Muscle of arm (tissue), 12 donors: ENCODE measurements around the gene ISL1. TPM values are rescaled to one million over a fixed set of nuclear protein-coding genes. Genes with fewer than 3 reads are reported as not detected.

Experiments
- DNase-seq: peaks from one replicate; pipeline ENCODE4 v3.0.0-alpha.2; 2013
- polyA plus RNA-seq, 12 donors: library from polyadenylated mRNA; unstranded; fragments of 120-200 nt; gene quantifications; one replicate each; pipeline ENCODE4 v1.2.1, GENCODE V29; 2013; ENCODE audit not compliant: insufficient read length in 12 of 12

The ISL1 gene
- polyA plus RNA-seq, 12 donors = 0.08 to 0.26 (median 0.17) TPM; not detected in 5

DNA sequence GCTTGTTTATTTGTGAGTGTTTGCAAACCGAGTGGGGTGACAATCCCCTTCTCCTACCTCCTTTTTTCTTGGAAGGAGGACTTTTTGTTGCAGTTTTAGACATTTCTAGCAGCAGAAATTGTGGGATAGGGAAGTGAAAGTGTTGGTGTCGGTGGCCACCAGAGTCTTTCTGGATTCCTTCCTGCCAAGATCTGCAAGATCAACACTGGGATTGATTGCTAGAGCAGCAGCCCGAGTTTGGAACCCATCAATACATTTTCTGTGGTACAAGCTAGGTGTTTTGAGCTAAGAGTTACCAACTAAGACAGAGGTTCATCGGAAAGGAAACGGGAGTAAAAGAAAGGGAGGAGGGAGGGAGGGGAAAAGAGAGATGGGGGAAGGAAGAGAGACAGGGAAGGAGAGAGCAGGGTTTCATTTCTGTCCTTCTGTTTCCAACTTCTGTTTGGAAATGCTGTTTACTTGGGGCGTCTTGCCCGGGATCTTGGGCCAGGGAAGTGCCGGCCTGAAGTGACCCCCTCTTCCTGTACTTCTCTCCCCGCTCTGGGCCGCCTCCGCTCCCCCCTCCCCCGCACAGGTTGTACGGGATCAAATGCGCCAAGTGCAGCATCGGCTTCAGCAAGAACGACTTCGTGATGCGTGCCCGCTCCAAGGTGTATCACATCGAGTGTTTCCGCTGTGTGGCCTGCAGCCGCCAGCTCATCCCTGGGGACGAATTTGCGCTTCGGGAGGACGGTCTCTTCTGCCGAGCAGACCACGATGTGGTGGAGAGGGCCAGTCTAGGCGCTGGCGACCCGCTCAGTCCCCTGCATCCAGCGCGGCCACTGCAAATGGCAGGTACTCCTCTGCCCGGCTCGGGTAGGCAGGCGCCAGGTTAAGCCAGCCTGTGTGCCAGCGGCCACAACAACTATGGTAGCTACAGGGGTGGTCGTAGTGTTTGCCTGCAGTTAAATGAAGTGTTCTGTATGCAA is 4.0 kb downstream of the ISL1 start:
- DNase-seq = no peak

DNA sequence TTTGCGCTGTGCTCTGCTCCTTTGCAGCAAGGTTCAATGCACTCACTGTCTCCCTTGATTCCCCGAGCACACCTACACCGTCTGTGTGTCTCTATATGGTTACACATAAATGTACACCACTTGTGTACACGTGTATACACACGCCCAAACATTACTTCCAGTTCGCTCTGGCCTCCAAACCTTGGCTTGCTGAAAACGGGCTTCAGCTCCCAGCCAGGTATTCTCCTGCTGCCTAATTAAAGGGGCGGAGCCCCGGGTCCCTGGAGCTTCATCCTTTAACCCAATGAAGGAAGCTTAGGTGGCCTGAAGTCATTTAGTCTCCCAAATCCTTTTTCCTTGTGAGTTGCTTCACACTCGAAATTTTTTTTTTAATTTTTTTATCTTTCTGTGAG is 4.6 kb downstream of the ISL1 start:
- no peak for DNase-seq

DNA sequence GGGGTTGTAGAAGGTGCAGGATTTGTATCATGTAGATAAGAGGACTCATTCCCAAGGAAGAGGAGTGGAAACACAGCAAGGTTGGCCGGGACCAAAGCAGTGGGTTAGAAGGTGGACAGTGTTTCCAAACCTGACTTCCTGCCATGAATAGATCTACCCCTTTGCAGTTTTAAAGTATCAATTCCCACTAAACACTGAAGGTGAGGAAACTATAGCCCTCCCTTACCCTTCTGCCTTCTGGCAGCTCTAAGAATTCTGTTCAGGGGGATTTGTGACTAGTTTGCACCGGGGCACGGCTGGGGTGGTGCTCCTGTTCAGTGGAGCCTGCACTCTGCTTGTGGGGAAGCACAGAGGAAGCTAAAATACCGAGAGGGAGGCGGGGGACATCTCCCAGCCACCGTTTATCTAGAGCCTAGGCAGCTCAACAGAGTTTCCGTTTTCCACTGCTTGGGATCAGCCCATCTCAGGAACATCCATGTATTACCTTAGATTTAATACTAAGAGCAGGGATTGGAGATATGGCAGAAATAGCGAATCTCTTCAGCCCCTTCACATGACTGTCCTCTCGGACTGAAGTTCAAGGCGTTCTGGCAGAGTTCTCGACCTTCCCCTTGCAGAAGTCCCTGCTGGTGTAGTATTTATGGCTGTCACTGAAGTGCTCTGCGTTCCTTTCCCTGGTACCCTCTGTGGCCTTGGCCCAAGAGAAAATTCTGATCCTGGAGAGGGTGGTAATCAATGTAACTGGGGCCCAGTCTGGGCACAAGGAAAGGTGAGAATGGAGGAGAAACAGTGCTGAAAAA is 5.4 kb downstream of the ISL1 start:
- no peak for DNase-seq

- no peak for DNase-seq
Measured at GRCh38 chr5:51389288-51389576, 6.0 kb downstream of the ISL1 start.

DNA sequence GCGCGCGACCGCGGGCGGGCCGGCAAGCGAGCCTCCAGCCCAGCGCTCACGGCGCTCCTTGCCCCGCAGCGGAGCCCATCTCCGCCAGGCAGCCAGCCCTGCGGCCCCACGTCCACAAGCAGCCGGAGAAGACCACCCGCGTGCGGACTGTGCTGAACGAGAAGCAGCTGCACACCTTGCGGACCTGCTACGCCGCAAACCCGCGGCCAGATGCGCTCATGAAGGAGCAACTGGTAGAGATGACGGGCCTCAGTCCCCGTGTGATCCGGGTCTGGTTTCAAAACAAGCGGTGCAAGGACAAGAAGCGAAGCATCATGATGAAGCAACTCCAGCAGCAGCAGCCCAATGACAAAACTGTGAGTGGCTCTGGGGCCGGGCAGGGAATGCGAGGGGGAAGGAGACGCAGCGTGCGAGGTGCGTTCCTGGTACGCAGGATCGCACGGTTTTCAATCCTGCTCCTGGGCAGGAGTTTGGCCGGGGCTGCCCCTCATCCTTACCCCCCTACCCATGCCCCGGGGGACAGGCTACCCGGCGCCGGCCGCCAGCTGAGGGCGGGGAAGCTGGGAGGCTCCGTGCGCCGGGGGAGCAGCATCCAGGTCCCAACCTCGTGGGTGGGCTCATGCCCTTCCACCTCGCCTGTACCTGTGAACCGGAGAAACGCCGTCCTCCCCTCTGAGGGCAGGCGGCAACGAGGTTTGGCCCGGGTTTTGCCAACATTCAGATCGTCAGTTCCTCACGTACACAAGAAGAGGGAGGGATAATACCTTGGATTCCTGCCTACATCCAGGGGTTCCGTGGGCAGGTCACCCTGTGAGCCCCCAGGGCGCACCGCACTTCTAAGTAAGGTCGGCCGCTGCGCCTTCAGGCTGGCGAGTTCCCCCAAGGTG is 6.6 kb downstream of the ISL1 start:
- no peak for DNase-seq

DNA sequence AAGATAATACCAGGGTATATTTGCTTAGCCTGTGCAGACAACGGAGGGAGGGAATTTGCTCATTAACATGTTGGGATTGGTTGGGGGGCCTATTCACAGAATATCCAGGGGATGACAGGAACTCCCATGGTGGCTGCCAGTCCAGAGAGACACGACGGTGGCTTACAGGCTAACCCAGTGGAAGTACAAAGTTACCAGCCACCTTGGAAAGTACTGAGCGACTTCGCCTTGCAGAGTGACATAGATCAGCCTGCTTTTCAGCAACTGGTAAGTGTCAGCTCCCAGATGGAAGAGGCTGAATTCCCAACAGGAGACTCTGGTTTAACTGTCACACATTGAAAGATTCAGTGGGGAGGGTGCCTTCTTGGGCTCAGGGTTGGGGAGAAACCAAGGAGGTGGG is 7.9 kb downstream of the ISL1 start:
- no peak for DNase-seq

- DNase-seq = no peak
Measured at GRCh38 chr5:51392689-51393199, 9.5 kb downstream of the ISL1 start.

DNA sequence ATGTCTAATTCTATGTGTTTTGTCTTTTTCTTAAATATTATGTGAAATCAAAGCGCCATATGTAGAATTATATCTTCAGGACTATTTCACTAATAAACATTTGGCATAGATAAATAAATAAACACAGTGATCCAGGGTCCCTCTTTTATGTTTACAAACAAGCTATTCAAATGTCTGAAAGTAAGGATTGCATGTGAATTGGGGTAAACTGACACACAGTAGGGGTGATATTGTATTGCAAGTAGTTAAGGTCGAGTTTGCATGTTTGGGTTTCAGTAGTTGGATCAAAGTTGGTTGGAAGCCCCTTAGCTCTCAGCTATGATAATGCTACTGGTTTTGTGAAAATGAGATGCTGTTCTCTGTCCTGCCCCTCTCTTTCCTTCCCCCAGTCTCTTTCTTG is 11.4 kb downstream of the ISL1 start:
- no peak for DNase-seq

GRCh38 chr5:51395245-51395644 is 12.0 kb downstream of the ISL1 start:
- no peak for DNase-seq

DNA sequence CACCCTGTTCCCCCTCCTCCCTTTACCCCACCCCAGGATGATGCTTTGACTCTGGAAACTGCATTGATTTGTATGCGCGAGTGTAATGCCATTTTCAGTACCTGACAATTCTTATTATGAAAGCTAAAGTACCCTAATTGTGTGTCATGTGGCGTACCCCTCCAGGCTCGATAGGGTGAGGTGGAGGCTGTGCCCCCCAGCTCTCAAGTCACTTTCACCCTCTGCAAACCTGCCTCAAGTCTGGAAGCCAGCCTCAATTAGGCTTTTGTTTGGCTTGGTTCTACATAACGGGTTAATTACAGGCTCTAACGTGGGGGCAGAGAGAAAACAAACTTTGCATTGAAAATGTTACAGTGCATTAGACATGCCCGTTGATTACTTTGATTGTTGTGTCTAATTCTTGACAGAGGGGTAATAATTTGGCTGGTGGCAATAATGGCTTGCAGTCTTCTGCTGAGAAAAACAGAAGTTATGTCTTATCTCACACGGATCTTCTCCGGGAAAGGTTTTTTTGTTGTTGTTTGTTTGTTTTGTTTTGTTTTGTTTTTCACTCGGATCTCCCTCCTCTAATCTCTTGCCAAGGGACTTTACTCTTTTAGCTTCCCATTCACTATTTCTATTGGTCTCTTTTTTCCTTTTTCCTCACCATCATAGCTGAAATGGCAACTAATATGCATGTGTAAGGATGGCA is 12.6 kb downstream of the ISL1 start:
- DNase-seq = no peak

GRCh38 chr5:51396797-51397196 is 13.5 kb downstream of the ISL1 start:
- DNase-seq = no peak

GRCh38 chr5:51397996-51398395 is 14.7 kb downstream of the ISL1 start:
- DNase-seq = no peak

DNA sequence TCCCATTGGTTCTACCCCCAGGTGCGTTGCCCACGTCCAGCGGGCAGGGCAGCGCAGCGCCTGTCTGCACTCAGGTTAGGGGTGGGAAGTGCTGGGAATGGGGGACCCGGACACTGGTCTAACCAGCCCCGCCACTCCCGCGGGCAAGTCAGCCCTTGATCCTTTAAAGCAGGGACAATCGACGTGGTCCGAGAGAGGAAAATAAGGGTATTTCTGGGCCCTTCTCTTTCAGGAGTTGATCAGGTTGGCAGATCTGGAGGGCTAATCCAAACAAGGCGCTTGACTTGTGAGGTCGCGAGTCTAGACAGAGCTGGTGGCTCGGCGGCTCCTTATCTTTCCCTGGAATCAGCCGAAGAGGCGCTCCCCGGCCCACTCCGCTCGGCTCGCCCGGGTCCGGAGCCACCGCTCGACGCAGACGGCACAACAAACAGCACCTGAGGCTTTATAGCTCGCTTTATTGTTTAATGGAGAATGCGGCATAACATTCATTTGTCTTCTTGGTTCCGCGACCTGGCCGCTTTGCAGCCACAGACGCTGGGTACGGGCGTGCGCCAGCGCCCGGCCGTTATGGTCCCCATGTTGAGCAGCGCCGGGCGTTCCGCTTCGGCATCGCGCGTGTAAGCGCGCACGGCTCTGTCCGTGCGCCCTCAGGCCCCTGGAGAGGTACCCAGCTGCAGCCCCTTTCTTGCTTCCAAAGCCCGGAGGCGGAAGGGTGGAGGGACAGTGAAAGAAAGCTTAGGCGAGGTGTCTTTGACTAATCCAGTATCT is 15.8 kb downstream of the ISL1 start:
- DNase-seq = no peak

DNA sequence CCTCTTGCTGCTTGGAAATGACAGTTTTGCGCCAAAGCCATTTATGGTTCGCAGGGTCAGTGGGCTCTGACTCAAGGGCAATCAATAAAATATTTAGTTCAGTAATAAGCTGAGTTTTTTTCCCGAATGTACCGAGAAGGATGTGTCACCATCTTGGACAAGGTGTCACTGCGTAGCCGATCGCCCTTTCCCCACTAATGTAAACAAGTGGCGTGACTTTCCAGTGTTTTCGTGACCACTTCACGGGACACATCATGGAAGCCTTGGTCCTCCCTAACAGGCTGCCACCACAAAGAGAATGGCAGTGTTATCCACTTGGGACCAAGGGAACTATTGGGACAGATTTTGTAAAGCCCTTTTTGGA is 16.4 kb downstream of the ISL1 start:
- DNase-seq = no peak

- no peak for DNase-seq
Measured at GRCh38 chr5:51404255-51404654, 21.0 kb downstream of the ISL1 start.

GRCh38 chr5:51411921-51412325 is 28.7 kb downstream of the ISL1 start:
- DNase-seq = no peak

GRCh38 chr5:51414516-51414915 is 31.3 kb downstream of the ISL1 start:
- DNase-seq = no peak

GRCh38 chr5:51416149-51416548 is 32.9 kb downstream of the ISL1 start:
- no peak for DNase-seq

GRCh38 chr5:51433052-51433710 is 49.9 kb downstream of the ISL1 start:
- DNase-seq = no peak

GRCh38 chr5:51439232-51439631 is 56.0 kb downstream of the ISL1 start:
- DNase-seq = no peak
